Breast epithelium (tissue), 4 donors: Measurements from ENCODE around the gene RASEF. TPM values are rescaled to one million over a fixed set of nuclear protein-coding genes. Genes with fewer than 3 reads are reported as not detected.
"Not testable (repeated sequence)": the region's sequence is repeated elsewhere in the genome, so short reads cannot be mapped to it uniquely, and the experiment has no call there.

Experiments used
- DNase-seq, 2 donors: peaks; one replicate each; pipeline ENCODE4 v3.0.0-alpha.2; 2019; ENCODE audit warnings: low spot score in 2 of 2
- H3K27ac ChIP-seq, 2 donors: fragments of 200-600 bp; sonication (generic) in 1 of 2; one replicate each; pipeline ENCODE4 v1.5.1; 2016 to 2019; ENCODE audit warnings: mild to moderate bottlenecking in 1 of 2
- H3K27me3 ChIP-seq, 2 donors: fragments of 200-600 bp; sonication (generic) in 1 of 2; one replicate each; pipeline versions ENCODE4 v1.5.1 to v1.6.0; 2017 to 2019; ENCODE audit warnings: control low read depth in 1 of 2, mild to moderate bottlenecking in 1 of 2
- H3K36me3 ChIP-seq: fragments of 200-600 bp; one replicate; pipeline ENCODE4 v1.5.1; 2019
- H3K4me1 ChIP-seq, 2 donors: fragments of 200-600 bp; sonication (generic); one replicate each; pipeline ENCODE4 v1.5.1; 2016 to 2019; ENCODE audit warnings: control low read depth in 1 of 2
- H3K4me3 ChIP-seq, 3 donors: fragments of 200-600 bp; sonication (generic); 1 replicate in 2 of 3; 2 replicates in 1 of 3; pipeline ENCODE4 v1.5.1; 2016 to 2019; ENCODE audit warnings: mild to moderate bottlenecking in 3 of 3, moderate library complexity in 2 of 3
- H3K9me3 ChIP-seq, 2 donors: fragments of 200-600 bp; sonication (generic) in 1 of 2; one replicate each; pipeline ENCODE4 v1.5.1; 2016 to 2019; ENCODE audit warnings: control low read depth in 1 of 2
- POLR2A ChIP-seq: fragments of 450-650 bp; IDR thresholded peaks from one replicate; pipeline ENCODE4 v1.6.1; 2016; ENCODE audit warnings: antibody characterized with exemption, mild to moderate bottlenecking, moderate library complexity
- POLR2AphosphoS5 ChIP-seq, 3 donors: sonication (generic); formaldehyde crosslinking; IDR thresholded peaks; one replicate each; pipeline ENCODE4 v1.6.1; 2017; ENCODE audit warnings: antibody characterized with exemption in 3 of 3
- intact Hi-C: fragments of 100-400 bp; cut with DNase I; formaldehyde crosslinking; loops from one replicate; pipeline ENCODE4 v1.15.1; 2023; ENCODE audit warnings: low total_unique reads
- total RNA-seq, 3 donors: library from RNA; depleted of rRNA; stranded (reverse); fragments of >200 nt; gene quantifications; one replicate each; pipeline ENCODE4 v1.1.0, GENCODE V29; 2016
- TF ChIP-seq, protein P1 (sequence below), 3 donors: fragments of 450-650 bp; IDR thresholded peaks; one replicate each; pipeline ENCODE4 v1.5.1; 2016 to 2017; ENCODE audit warnings: antibody characterized with exemption in 3 of 3, mild to moderate bottlenecking in 3 of 3, moderate library complexity in 3 of 3

Gene RASEF
- total RNA-seq, 3 donors from 2014 or later, result 39.3 to 50.1 TPM; not detected in 1

DNA sequence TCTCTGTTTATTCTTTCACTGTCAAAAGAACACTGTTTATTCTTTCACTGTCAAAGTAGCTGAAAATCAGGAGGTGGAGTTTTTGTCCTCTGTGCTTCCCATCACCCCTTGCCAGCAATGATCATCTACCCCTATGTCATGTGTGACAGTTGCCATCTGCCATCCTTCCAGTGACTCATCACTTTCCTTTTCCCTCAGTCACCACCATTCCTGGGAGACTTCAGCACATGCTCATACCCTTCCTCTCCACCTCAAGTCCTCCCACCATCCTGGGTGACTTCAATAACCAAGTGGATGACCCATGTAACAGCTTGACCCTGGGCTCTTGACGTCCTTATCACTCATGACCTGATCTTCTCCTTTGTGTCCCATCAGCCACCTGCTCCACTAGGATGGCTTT is 43.3 kb upstream of the RASEF start:
- no peak for TF ChIP-seq POLR2AphosphoS5 (IDR thresholded peaks at IDR 0.05)
- TF ChIP-seq, protein P1, sequence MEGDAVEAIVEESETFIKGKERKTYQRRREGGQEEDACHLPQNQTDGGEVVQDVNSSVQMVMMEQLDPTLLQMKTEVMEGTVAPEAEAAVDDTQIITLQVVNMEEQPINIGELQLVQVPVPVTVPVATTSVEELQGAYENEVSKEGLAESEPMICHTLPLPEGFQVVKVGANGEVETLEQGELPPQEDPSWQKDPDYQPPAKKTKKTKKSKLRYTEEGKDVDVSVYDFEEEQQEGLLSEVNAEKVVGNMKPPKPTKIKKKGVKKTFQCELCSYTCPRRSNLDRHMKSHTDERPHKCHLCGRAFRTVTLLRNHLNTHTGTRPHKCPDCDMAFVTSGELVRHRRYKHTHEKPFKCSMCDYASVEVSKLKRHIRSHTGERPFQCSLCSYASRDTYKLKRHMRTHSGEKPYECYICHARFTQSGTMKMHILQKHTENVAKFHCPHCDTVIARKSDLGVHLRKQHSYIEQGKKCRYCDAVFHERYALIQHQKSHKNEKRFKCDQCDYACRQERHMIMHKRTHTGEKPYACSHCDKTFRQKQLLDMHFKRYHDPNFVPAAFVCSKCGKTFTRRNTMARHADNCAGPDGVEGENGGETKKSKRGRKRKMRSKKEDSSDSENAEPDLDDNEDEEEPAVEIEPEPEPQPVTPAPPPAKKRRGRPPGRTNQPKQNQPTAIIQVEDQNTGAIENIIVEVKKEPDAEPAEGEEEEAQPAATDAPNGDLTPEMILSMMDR (IDR thresholded peaks at IDR 0.05), result no peak
- TF ChIP-seq POLR2A, result no peak
- Histone ChIP-seq H3K36me3 (no peaks in the 10 kb centered on the region), H3K27me3 (no peaks in the 10 kb centered on the region), H3K9me3 (no peaks in the 10 kb centered on the region), H3K4me3 (no peak overlapping the region), H3K4me1 (no peaks in the 10 kb centered on the region), H3K27ac (no peak overlapping the region)
- intact Hi-C loops, result no loop called here
- DNase-seq, result no peak

DNA sequence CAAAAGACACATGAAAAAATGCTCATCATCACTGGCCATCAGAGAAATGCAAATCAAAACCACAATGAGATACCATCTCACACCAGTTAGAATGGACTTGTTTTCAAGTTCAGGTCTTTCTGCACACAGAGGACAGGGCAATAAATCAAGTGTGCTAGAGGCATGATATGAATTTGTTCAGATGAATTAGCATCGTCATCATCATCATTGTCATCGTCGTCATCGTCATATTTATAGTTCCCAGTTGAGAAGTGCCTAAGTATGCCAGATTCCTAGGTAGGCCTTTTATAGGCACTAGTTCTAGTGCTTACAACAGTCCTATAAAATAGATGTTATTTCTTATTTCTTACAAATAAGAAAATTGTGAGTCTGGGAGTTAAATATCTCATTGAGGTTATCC is 34.7 kb upstream of the RASEF start:
- TF ChIP-seq POLR2A (no peak), POLR2AphosphoS5 (IDR thresholded peaks at IDR 0.05) (no peak)
- TF ChIP-seq, protein P1 (IDR thresholded peaks at IDR 0.05), result no peak
- no peaks in the 10 kb centered on the region for H3K36me3 ChIP-seq
- H3K27ac ChIP-seq, result no peak overlapping the region
- no peak overlapping the region for H3K4me3 ChIP-seq
- no peaks in the 10 kb centered on the region for H3K9me3 ChIP-seq
- no peaks in the 10 kb centered on the region for H3K27me3 ChIP-seq
- no peaks in the 10 kb centered on the region for H3K4me1 ChIP-seq
- DNase-seq, result no peak
- intact Hi-C loops, result no loop called here

DNA sequence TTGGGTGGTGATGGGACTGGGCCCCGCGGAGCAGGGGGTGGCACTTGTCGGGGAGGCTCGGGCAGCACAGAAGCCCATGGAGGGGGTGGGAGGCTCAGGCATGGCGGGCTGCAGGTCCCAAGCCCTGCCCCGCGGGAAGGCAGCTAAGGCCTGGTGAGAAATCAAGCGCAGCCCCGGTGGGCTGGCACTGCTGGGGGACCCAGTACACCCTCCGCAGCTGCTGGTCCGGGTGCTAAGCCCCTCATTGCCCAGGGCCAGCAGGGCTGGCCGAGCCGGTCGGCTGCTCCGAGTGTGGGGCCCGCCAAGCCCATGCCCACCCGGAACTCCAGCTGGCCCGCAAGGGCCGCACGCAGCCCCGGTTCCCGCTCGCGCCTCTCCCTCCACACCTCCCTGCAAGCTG is 30.4 kb upstream of the RASEF start:
- H3K4me1 ChIP-seq, H3K27me3 ChIP-seq, DNase-seq, intact Hi-C loops, H3K4me3 ChIP-seq, H3K36me3 ChIP-seq, H3K27ac ChIP-seq, H3K9me3 ChIP-seq: not testable (repeated sequence)

DNA sequence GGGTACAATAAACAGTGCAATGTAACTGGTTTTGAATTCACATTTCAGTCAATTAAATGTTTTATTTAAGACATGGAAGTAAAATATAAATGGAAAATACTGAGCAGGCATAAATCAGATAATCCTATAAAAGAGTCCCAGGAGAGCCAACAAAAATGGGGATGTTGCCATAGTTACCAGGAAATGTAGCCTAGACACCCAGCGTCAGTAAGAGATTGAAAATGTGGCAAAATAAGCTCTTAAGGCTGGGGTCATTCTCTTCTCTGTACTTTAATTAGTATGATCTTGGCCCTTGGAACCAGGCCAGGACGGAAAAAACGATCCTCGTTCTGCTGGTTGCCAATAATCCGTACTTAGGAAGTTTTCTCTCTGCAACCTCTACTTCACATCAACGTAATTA is 18.9 kb upstream of the RASEF start:
- no peak overlapping the region for H3K4me3 ChIP-seq
- H3K4me1 ChIP-seq, result no peaks in the 10 kb centered on the region
- no peaks in the 10 kb centered on the region for H3K9me3 ChIP-seq
- no peaks in the 10 kb centered on the region for H3K36me3 ChIP-seq
- no peaks in the 10 kb centered on the region for H3K27me3 ChIP-seq
- intact Hi-C loops, result no loop called here
- DNase-seq, result no peak
- H3K27ac ChIP-seq, result no peak overlapping the region
- TF ChIP-seq POLR2AphosphoS5 (IDR thresholded peaks at IDR 0.05) (no peak), POLR2A (no peak)
- TF ChIP-seq, protein P1 (IDR thresholded peaks at IDR 0.05), result no peak

DNA sequence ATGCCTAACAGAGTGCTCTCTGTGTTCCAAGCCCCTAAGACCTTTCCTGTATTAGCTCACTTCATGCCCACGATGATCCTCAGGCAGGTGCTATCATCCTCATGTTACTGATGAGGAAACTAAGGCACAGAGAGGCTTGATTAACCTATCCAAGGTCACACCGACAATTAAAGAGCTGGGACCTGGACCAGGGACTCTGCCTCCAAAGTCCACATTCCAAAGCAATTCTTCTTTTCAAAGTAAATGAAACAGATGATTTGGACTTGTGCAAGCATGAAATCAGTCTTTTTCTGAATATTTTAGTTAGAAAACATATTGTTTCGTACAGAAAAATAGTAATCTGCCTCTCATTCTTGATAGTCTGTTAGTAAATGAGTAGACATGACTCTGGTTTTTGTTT is 18.1 kb upstream of the RASEF start:
- no peaks in the 10 kb centered on the region for H3K4me1 ChIP-seq
- H3K4me3 ChIP-seq, result no peak overlapping the region

DNA sequence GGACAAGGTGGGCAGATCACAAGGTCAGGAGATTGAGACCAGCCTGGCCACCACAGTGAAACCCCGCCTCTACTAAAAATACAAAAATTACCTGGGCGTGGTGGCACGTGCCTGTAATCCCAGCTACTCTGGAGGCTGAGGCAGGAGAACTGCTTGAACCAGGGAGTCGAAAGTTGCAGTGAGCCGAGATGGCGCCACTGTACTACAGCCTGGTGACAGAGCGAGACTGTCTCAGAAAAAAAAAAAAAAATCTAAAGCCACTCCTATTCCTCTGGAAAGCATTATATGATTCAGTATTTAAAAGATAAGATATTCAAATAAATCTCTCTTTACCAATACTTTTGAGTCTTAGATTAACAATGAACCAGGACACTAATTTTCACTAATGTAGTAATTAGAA is 13.0 kb upstream of the RASEF start:
- DNase-seq, H3K4me3 ChIP-seq, H3K36me3 ChIP-seq, H3K27me3 ChIP-seq, H3K4me1 ChIP-seq, H3K27ac ChIP-seq, H3K9me3 ChIP-seq, intact Hi-C loops: not testable (repeated sequence)

More for the DNA sequence above, 18.1 kb upstream of the RASEF start:
- no peaks in the 10 kb centered on the region for H3K9me3 ChIP-seq
- no peak for TF ChIP-seq POLR2AphosphoS5 (IDR thresholded peaks at IDR 0.05)
- TF ChIP-seq, protein P1 (IDR thresholded peaks at IDR 0.05), result no peak
- TF ChIP-seq POLR2A, result no peak
- intact Hi-C loops, result no loop called here
- H3K27ac ChIP-seq, result no peak overlapping the region
- no peaks in the 10 kb centered on the region for H3K36me3 ChIP-seq
- no peaks in the 10 kb centered on the region for H3K27me3 ChIP-seq
- DNase-seq, result no peak

DNA sequence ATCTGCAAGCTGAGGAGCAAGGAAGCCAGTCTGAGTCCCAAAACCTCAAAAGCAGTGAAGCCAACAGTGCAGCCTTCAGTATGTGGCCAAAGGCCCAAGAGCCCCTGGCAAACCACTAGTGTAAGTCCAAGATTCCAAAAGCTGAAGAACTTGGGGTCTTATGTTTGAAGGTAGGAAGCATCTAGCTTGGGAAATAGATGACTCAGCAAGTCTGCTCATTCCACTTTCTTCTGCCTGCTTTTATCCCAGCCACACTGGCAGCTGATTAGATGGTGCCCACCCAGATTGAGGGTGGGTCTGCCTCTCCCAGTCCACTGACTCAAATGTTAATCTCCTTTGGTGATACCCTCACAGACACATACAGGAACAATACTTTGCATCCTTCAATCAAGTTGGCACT is 9.6 kb upstream of the RASEF start:
- H3K4me3 ChIP-seq, DNase-seq, H3K27ac ChIP-seq, H3K4me1 ChIP-seq, H3K36me3 ChIP-seq, intact Hi-C loops, H3K9me3 ChIP-seq, H3K27me3 ChIP-seq: not testable (repeated sequence)
